Hematopoietic multipotent progenitor cell treated with erythropoietin and hydrocortisone succinate and interleukin-3 and kit ligand, for 4 days (in vitro differentiated cells): ENCODE results near the gene SNAP23.
"Not testable (repeated sequence)": the region's sequence is repeated elsewhere in the genome, so short reads cannot be mapped to it uniquely, and the experiment has no call there.

Source experiments
- DNase-seq: peaks from one replicate; pipeline ENCODE4 v3.0.0-alpha.2; 2015

Gene SNAP23

GRCh38 chr15:42498212-42499068, 3.0 kb downstream of the SNAP23 start:
- DNase-seq, result peak; percentile 29

GRCh38 chr15:42499858-42500609, 4.6 kb downstream of the SNAP23 start:
- peak; percentile 89 for DNase-seq

- DNase-seq, result peak; percentile 80
Measured at GRCh38 chr15:42502477-42502876, 7.0 kb downstream of the SNAP23 start.

- no peak for DNase-seq
Measured at GRCh38 chr15:42503825-42504224, 8.4 kb downstream of the SNAP23 start.

GRCh38 chr15:42504631-42505030, 9.2 kb downstream of the SNAP23 start:
- DNase-seq, result no peak

GRCh38 chr15:42507514-42507913, 12.1 kb downstream of the SNAP23 start:
- no peak for DNase-seq

- DNase-seq, result peak; percentile 72
Measured at GRCh38 chr15:42508263-42508690, 12.8 kb downstream of the SNAP23 start.

GRCh38 chr15:42510258-42511006, 15.0 kb downstream of the SNAP23 start:
- no peak for DNase-seq

- peak; percentile 68 for DNase-seq
Measured at GRCh38 chr15:42511007-42511391, 15.6 kb downstream of the SNAP23 start.

- DNase-seq, result no peak
Measured at GRCh38 chr15:42523331-42523730, 27.9 kb downstream of the SNAP23 start.

GRCh38 chr15:42528970-42529369, 33.5 kb downstream of the SNAP23 start:
- no peak for DNase-seq

GRCh38 chr15:42533246-42533645, 37.8 kb downstream of the SNAP23 start:
- no peak for DNase-seq

- peak; percentile 70 for DNase-seq
Measured at GRCh38 chr15:42544853-42545629, 49.6 kb downstream of the SNAP23 start.

GRCh38 chr15:42547918-42548248, 52.4 kb downstream of the SNAP23 start:
- DNase-seq, result no peak

- peak; percentile 93 for DNase-seq
Measured at GRCh38 chr15:42548249-42549031, 53.0 kb downstream of the SNAP23 start, which contains the start of the genes HAUS2 and LRRC57. HAUS2 (plus strand) TSS chr15:42548838; CDS start chr15:42548873, 35 bp downstream. LRRC57 (minus strand) TSS chr15:42548793; CDS start chr15:42548434, 359 bp downstream.

GRCh38 chr15:42549032-42549491, 53.6 kb downstream of the SNAP23 start:
- peak; percentile 88 for DNase-seq

- peak; percentile 71 for DNase-seq
Measured at GRCh38 chr15:42549741-42550392, 54.4 kb downstream of the SNAP23 start.

- DNase-seq, result peak; percentile 40
Measured at GRCh38 chr15:42553554-42553953, 58.1 kb downstream of the SNAP23 start.

- DNase-seq, result not testable (repeated sequence)
Measured at GRCh38 chr15:42556550-42557207, 61.2 kb downstream of the SNAP23 start.

GRCh38 chr15:42558739-42559138, 63.3 kb downstream of the SNAP23 start:
- DNase-seq, result no peak
